GM18498 (cell line): ENCODE measurements around the gene LMBRD2.

Experiments used
- ATAC-seq: cut with Tn5 transposase; IDR thresholded peaks from one replicate; pipeline ENCODE4 v1.9.1; 2021; ENCODE audit warnings: mild to moderate bottlenecking, moderate library complexity; ENCODE audit not compliant: unreplicated experiment

Gene LMBRD2

DNA sequence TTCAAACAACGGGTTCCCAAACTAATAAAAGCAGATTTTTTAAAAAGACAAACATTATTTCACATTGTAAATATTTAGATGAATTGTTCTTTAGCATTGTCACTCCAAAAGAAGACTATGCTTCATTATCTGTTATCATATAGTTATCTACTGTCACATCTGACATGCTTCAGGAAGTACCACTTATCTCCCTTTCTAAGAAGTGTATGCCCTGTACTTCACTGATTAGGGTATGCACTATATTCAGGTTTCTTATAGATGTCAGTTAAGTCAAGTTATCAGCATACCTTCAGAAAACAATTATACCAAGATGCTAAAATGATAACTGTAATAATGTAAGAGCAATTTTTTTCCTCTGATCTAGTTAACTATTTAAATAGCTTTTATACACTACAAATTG, 40.4 kb downstream of the LMBRD2 start:
- ATAC-seq, result no peak

- no peak for ATAC-seq
Observed at GRCh38 chr5:36108758-36109460, 42.8 kb downstream of the LMBRD2 start.

GRCh38 chr5:36105819-36106218, 45.9 kb downstream of the LMBRD2 start:
- no peak for ATAC-seq

DNA sequence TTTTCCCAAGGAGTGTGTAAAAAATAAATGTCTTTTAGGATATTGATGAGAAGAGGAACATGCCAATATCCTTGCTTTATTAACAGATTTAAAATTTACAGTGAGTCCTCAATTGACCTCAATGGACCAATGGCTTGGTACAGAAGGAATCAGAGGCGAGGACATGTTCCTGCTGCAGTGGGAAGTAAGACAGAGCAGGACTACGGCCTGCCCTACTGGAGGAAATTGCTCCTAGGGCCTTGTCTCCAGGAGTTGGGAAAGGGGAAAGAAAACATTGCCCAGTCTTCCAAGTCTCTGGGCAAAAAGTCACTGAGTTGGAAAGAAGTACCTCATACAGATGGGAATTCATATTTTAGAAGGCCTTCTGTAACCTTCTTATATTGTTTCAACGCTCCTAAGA, 51.9 kb downstream of the LMBRD2 start:
- ATAC-seq, result no peak

- no peak for ATAC-seq
Observed at GRCh38 chr5:36096486-36096885, 55.2 kb downstream of the LMBRD2 start.

GRCh38 chr5:36089989-36090388, 61.7 kb downstream of the LMBRD2 start:
- ATAC-seq, result peak; percentile 86

- peak; percentile 97 for ATAC-seq
Observed at GRCh38 chr5:36079200-36079781, 72.4 kb downstream of the LMBRD2 start.

DNA sequence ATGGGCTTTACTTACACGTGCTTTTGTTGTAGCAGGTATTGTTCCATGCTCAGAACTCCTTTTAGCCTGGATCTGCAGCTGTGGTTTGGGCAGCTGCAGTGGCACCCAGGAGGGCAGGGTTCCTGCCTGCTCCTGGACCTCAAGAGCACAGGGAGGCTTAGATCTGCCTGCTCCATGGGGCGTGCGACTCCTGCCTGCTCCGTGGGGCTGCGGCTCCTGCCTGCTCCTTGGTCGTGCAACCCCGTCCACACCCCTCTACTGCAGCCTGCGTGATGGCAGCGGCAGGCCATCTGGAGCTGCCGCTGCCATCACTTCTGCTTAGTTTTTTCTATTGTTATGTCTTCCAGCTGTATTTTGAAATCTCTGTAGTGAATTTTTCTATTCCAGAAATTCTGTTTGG, 73.3 kb downstream of the LMBRD2 start:
- no peak for ATAC-seq

GRCh38 chr5:36073595-36074216, 78.0 kb downstream of the LMBRD2 start:
- ATAC-seq, result peak; percentile 88

GRCh38 chr5:36070687-36071571, 80.8 kb downstream of the LMBRD2 start:
- peak; percentile 68 for ATAC-seq

GRCh38 chr5:36068751-36069281, 82.9 kb downstream of the LMBRD2 start:
- no peak for ATAC-seq

- ATAC-seq, result no peak
Observed at GRCh38 chr5:36066540-36067210, 85.0 kb downstream of the LMBRD2 start, which contains the start of gene UGT3A2. Gene UGT3A2, minus strand, starts transcription at chr5:36066882. Its CDS starts 93 bp downstream, at chr5:36066789.

DNA sequence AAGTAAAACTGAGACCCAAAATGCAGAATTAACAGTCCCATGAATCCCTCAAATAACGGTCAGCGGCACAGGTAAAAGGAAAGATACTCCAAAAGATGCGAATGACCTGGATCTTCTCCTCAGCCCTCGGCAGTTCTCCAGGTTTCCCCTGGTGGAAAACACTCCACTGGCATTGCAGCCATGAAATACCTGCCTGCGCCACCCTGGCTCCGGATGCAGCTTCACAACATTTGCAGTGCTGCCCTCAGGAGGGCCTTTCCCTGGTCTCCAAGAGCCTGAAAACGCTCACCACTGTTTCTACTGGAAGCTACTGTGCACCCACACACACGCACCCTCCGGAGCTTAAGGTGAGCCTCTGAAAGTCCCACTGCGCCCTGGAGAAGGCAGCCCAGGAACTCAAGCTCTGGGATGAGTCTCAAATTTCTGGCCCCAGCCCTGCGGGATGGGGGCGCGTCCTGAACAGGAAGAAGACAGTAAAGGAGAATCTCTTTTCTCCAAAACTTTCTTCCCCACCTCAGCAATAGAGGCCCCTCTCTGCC, 85.6 kb downstream of the LMBRD2 start:
- ATAC-seq, result no peak

- ATAC-seq, result no peak
Observed at GRCh38 chr5:36060420-36060887, 91.2 kb downstream of the LMBRD2 start.

DNA sequence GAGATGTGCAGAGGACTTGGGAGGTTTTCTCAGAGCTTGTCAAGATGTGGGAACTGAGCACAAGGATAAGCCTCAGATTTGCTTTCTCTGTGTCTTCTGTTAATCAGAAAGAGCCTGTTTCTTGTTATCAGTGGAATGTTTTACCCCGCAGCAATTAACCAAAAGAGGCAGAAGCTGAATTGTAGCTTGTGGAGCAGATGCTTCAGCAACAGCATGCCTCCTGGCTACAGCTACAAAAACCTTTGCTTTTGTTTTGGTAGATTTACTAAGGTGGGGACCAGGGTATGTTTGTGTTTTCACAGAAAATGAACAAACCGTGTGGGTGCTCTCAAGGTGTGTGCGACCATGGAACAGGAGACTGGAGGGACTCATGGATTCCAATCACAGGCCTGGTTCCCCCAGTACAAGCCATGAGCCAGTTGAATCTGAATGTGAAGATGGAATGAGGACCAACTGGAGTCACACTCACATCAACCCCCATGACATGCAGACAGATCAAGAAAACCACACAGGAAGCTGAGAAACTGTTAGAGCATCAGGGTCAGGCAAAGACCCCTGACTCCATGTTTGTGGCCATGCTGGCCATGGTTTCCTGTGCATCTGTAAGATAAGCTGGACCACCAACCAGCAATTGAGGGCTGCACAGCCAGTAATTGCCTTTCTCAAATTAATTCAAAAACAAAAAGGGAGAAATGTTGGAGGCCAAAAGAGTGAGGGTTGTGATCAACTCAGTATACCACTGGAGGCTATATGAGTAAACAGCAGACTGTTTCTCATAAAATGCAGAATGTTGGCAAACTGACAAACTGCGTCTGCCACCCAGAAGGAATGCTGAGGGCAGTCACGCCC, 91.9 kb downstream of the LMBRD2 start:
- ATAC-seq, result no peak

GRCh38 chr5:36058776-36059175, 92.9 kb downstream of the LMBRD2 start:
- no peak for ATAC-seq

DNA sequence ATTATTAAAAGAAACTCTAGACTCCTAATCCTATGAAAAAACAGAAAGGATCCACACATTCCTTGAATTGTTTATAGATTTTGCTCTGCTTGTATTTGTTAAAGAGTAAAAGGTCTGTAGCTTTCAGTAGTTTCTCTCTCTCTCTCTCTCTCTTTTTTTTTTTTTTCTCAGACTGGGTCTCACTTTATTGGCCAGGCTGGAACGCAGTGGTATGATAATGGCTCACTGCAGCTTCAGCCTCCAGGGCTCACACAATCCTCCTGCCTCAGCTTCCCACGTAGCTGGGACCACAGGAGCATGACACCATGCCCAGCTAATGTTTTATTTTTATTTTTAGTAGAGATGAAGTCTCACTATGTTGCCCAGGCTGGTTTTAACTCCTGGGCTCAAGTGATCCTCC, 94.3 kb downstream of the LMBRD2 start:
- no peak for ATAC-seq

- no peak for ATAC-seq
Observed at GRCh38 chr5:36056422-36056821, 95.3 kb downstream of the LMBRD2 start.

GRCh38 chr5:36055984-36056383, 95.7 kb downstream of the LMBRD2 start:
- no peak for ATAC-seq
